ENCODE results near the gene POLN.

POLN gene

GRCh38 chr4:2078584-2078983, 163.3 kb downstream of the POLN start:
- no peak for DNase-seq

DNA sequence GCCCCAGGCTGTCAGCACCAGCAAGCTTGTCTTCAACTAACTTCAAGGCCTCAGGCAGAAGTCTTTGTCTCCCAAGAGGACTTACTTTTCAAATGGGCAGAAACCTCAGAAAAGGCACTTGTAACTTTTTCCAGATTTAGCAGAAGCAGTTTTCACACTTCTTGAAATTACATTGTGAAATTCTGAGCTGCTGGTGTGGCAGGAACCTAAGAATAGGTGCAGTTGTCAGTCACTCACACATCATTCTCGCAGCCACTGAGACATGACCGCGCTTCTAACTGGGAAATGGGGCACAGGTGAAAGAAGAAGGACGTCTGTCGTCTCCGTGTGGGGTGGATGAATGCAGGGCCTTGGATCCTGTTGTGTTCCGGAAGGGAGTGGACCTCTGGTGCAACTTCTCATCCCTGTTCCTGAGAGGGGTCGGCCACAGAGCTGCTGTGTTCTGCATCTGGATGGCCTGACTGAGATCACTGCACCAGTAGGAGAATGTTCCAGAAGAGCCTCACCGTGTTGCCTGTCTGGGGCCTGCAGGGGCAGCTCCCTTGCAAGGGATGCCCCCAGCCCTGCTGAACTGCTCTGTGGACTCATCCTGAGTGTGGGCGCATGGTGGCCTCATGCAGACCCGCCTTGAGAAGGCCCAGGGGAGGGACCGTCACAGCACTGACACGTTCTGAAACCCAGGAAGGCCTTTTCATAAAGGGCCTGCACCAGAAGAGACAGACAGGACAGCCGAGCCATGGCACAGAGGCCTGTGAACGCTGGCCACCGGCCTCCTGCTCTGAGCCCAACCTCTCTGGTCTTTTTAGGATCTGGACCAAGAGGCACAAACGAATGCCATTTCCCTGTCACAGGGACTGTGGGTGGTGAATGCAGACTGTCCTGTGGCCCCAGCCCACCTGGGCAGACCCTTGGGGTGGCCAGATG, 164.1 kb downstream of the POLN start:
- no peak for DNase-seq

GRCh38 chr4:2076908-2077536, 164.9 kb downstream of the POLN start:
- no peak for DNase-seq

- DNase-seq: no peak
Measured at GRCh38 chr4:2075987-2076907, 165.7 kb downstream of the POLN start.

DNA sequence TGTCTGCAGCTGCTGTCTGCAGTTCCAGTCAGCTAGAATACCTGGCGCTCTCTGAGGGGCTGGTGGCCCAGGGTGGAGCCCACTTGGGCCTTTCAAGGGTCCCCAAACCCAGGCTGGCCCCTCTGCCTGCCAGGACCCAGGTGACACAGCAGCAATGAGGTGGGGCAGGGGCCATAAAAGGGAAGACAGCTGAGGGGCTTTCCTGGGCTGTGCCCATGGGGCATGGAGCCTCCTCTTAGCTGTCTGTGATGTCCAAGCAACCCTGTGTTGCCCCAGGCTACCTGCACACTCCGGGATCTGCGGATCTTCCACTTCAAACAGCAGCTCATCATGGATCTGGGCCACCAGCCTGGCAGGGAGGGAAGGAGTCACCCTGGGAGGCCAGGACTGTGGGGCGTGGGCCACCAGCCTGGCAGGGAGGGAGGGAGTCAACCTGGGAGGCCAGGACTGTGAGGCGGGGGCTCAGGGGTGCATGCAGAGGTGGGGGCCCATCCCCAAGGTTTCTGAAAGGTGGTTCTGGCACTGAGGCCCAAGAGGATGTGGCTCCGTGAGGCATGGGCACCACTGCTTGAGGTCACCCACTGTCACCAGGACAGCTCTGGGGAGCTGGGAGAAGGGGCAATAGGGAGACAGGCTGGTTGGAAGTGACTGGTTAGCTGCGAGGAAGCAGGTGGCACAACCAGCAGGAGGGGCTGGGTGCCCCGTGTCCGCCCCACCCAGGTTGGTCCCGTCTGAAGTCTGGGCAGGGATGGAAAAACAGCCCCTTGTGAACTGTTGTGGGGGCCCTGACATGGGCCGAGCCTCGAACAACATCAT, 166.5 kb downstream of the POLN start:
- no peak for DNase-seq

GRCh38 chr4:2074588-2074987, 167.3 kb downstream of the POLN start:
- no peak for DNase-seq

GRCh38 chr4:2073808-2074481, 168.0 kb downstream of the POLN start:
- no peak for DNase-seq

GRCh38 chr4:2072971-2073807, 168.7 kb downstream of the POLN start:
- DNase-seq: no peak

- no peak for DNase-seq
Measured at GRCh38 chr4:2071912-2072867, 169.7 kb downstream of the POLN start.

DNA sequence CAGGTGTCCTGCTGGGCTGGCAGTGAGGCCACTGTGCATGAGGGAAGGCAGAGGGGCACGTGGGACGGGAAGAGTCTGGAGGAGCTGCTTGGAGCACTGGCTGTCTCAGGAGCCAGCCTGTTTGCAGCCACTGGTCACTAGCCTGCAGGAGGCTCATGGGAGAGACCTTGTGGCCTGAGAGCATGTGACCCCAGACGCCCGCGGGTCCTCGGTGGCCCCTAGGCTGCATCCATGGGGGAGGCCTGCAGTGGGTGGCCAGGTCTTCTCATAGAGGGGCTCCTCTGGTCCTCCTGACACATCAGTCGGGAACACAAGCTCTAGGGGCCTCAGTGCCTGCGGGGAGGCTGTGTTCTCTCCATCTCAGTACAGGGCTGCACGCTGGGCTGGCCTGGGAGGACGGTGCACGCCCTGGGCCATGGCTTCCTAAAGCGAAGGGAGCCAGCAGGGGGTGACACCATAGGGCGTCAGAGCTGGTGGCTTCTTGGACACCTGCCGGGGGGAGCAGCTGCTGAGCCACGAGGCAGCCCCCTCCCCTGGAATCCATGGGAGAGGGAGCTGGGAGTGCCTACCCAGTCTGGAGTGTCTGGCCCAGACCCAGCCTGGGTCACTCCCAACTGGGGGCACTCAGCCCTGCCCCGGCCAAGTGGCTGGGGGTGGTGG, 170.5 kb downstream of the POLN start:
- DNase-seq: no peak

DNA sequence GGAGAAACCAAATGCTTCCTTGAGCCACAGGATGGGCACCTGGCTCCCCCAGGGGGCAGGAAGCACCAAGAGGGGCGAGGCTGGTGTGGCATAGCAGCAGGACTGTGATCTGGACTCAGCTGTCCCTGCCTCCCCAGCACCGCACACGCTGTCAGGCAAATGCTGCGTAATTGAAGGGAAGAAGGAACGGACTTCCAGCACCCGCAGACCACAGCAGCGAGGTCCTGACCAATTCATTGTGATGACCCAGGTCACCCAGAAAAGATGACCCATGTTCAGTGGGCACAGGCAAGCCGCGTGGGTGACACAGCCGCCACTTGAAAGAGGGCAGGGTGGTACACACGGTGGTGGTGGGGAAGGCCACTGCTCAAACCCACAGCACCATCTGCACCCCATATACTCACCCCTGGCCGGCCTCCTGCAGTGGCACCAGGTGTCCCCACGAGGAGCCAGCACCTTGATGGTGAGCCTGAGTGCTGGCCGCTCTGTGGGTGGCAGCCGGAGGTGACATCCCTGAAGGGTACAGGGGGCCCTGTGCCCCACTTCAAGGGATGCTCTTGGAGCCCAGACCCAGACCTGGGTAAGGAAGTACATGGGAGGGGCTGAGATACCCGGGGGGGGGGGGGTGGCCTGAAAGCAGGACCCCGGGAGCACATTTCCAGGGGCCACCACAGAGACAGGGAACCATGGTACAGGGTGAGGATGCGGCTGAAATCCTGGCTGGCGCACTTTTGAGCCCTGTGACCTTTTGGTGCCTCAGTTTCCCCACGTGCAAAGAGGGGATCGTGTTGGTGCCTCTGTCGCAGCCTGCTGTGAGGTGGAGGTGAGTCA, 171.3 kb downstream of the POLN start:
- DNase-seq: no peak

- no peak for DNase-seq
Measured at GRCh38 chr4:2069986-2070385, 171.9 kb downstream of the POLN start.

DNA sequence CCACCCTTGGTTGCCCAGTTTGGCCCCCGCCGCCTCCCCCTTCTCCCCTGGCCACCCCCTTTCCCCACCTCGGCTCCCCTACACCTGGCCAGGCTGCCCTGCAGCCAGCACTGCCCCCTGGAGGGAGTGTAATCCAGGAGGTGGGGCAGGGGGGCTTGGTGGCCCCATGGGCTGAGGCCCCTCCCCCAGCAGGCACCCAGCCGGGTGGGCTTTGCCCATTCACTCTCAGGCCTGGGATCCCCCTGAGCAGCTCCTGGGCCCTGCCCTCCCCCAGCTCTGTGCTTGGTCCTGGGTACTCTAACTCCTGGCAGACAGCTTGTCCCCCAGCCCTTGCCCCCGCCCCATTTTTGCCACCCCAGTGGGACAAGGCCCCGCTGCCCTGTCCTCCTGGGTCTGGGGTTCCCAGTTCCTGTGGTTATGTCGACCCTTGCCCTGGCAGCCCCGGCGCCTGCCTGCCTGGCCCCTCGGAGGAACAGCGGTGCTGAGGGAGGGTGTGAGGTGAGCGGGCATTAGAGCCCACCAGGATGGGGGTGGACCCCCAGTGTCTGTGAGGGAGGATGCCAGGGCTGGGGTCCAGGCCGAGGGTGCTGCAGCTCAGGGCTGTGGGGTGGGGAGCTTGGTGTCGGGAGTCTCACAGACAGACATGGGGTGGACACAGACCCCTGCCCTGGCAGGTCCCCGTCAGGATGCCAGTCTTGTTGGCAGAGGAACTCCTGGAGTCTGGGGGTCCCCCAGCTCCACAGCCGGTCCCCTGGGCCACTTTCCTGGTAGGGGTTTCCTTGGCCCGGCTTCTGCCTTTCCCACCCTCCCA, 172.6 kb downstream of the POLN start:
- no peak for DNase-seq

DNA sequence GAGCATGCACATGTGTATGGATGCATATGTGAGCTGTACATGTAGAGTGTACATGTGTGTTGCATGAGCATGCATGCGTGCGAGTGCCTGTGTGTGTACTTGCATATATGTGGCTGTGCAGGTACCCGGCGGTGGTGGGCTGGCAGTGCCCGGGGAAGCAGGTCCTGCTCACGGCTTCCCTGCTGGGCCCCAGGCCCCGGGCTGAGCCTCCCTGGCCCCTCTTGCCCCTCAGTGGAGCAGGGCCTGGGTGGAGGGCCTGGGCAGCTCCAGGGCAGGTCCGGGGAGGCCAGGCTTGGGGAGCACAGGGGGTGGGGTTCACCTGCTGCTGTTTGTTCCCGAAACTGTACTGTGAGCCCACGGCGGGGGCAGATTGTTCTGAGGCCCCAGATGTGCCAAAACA, 173.4 kb downstream of the POLN start:
- DNase-seq: no peak

DNA sequence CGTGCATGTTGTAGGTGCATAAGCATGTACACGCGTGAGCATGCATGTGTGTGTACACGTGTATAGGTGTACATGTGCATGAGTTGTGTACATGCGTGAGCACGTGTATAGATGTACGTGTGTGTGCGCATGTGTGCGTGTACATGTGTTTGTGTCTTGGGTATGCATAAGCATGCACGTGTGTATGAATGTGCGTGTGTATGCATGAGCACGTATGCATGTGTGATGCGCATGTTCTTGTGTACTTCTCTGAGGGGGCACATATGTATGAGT, 173.8 kb downstream of the POLN start:
- DNase-seq: no peak

- no peak for DNase-seq
Measured at GRCh38 chr4:2067446-2068197, 174.3 kb downstream of the POLN start.

Data from NCI-H1105 treated with DMSO at 0.1 percent for 48 hours (cell line).